GM18508 (cell line): ENCODE results near the gene TRAPPC3L.

ENCODE experiments used
- ATAC-seq: cut with Tn5 transposase; IDR thresholded peaks from one replicate; pipeline ENCODE4 v1.9.1; 2021; ENCODE audit warnings: moderate number of reproducible peaks; ENCODE audit not compliant: insufficient read depth, unreplicated experiment

Gene TRAPPC3L

GRCh38 chr6:116445102-116445501 lies 100.4 kb downstream of the TRAPPC3L start:
- no peak for ATAC-seq
